DND-41 (cell line): ENCODE results near the gene TMEM88.

Experiments used
- CTCF ChIP-seq: IDR thresholded peaks from 2 replicates; pipeline ENCODE4 v1.5.1; 2012; ENCODE audit warnings: borderline replicate concordance, low read length, moderate library complexity, mild to moderate bottlenecking; ENCODE audit not compliant: poor library complexity, severe bottlenecking; ENCODE audit errors: extremely low read depth
- EZH2 ChIP-seq: IDR thresholded peaks from 3 replicates; pipeline ENCODE4 v1.6.1; 2012; ENCODE audit warnings: borderline replicate concordance, low read depth, mild to moderate bottlenecking, moderate library complexity, low read length, inconsistent platforms; ENCODE audit not compliant: severe bottlenecking

GRCh38 chr17:7882068-7882467, 27.2 kb downstream of the TMEM88 start:
- TF ChIP-seq CTCF: no peak
- TF ChIP-seq EZH2: no peak
